Activated CD8-positive, alpha-beta memory T cell treated with anti-CD3 and anti-CD28 coated beads, Interleukin-2, amount 10 ng/mL, durations not matched to agents 7 days and 5 days (primary cell): ENCODE measurements around the gene MTCL3. TPM values are rescaled to one million over a fixed set of nuclear protein-coding genes. Genes with fewer than 3 reads are reported as not detected.
"Not testable (repeated sequence)": the region's sequence is repeated elsewhere in the genome, so short reads cannot be mapped to it uniquely, and the experiment has no call there.

Experiments
- ATAC-seq: fragments of 150-1000 bp; cut with Tn5 transposase; one replicate; pipeline ENCODE4 v1.10.0; 2021; ENCODE audit warnings: moderate library complexity
- CTCF ChIA-PET: fragments of 350-600 bp; sonication (Branson Sonifier 250); formaldehyde crosslinking; loops from one replicate; lab custom pipeline; 2021; ENCODE audit warnings: antibody characterized with exemption; lab: Charles Lee
- DNase-seq: peaks from one replicate; pipeline ENCODE4 v3.0.0-alpha.2; 2020
- H3K27ac Mint-ChIP-seq: one replicate; pipeline ENCODE4 v1.8.0; 2021; ENCODE audit warnings: mild to moderate bottlenecking, mixed read lengths
- H3K27me3 Mint-ChIP-seq: one replicate; pipeline ENCODE4 v1.8.0; 2021; ENCODE audit warnings: mixed read lengths
- H3K36me3 Mint-ChIP-seq: one replicate; pipeline ENCODE4 v1.8.0; 2021; ENCODE audit warnings: mild to moderate bottlenecking, mixed read lengths
- H3K4me1 Mint-ChIP-seq: one replicate; pipeline ENCODE4 v1.8.0; 2021; ENCODE audit warnings: mixed read lengths
- H3K4me3 Mint-ChIP-seq: one replicate; pipeline ENCODE4 v1.8.0; 2021; ENCODE audit warnings: mild to moderate bottlenecking, moderate library complexity, mixed read lengths
- H3K9me3 Mint-ChIP-seq: one replicate; pipeline ENCODE4 v1.8.0; 2022; ENCODE audit warnings: low read depth, mixed read lengths
- total RNA-seq, 2 experiments: library from RNA; stranded (reverse); gene quantifications; one replicate each; pipeline ENCODE4 v1.2.3, GENCODE V29; 2021

Gene MTCL3

DNA sequence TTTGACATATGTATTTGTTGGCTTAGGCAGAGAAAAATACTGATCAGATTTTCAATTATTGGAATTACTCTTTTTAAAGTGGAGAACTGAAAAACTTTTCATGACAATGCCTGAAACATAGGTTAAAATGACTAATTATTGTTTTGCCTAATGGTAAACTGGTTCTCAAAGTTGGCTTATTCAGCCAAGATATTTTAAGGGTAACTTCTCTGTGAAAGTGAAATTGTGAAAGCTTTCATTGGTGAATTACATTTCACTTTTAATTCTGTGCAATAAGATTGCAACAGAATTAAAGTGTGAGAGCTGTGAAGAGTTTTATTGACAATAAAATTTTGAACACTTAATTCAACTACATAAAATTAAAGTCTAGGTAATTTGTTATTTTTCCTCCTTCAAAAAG is 84.5 kb downstream of the MTCL3 start:
- H3K4me1 Mint-ChIP-seq = no peaks in the 10 kb centered on the region
- H3K4me3 Mint-ChIP-seq = no peak overlapping the region
- ATAC-seq = no peak
- no peaks in the 10 kb centered on the region for H3K36me3 Mint-ChIP-seq
- DNase-seq = no peak
- H3K27ac Mint-ChIP-seq = no peak overlapping the region
- CTCF ChIA-PET = interaction anchor here (2.1 kb wide), 1 partner anchor 14 kb away, joined by 9 read pairs; no protein-coding TSS in a partner anchor
- H3K9me3 Mint-ChIP-seq = no peaks in the 10 kb centered on the region
- H3K27me3 Mint-ChIP-seq = peaks cover 24% of the 10 kb centered on the region

- not testable (repeated sequence) for ATAC-seq, H3K4me3 Mint-ChIP-seq, H3K27ac Mint-ChIP-seq, H3K4me1 Mint-ChIP-seq, H3K36me3 Mint-ChIP-seq, H3K9me3 Mint-ChIP-seq, DNase-seq
- CTCF ChIA-PET = interaction anchor here (0.9 kb wide), 1 partner anchor 87 kb away, joined by 3 read pairs; no protein-coding TSS in a partner anchor
- H3K27me3 Mint-ChIP-seq = peaks cover 14% of the 10 kb centered on the region
Observed at GRCh38 chr6:127428562-127428961, 90.6 kb downstream of the MTCL3 start.

DNA sequence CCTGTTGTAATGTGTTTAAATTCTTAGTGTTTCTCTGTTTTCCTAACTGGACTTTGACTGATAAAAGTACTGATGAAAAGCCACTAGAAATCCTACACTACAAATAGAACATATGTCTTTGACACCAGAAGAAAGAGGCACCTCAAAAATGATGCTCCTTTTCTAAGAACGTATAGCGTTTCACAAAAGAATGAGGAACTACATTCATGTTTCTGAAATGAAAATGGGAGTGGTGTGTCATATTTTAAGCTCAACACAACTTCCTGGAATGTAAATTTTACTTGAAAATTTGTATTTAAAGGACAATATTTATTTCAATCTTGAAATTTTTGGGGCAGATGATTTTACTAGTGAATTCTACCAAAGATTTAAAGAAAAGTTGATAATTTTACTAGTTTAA is 95.2 kb downstream of the MTCL3 start:
- Mint-ChIP-seq H3K36me3 (peaks cover 2% of the 10 kb centered on the region), H3K27ac (no peak overlapping the region), H3K4me3 (no peak overlapping the region), H3K9me3 (peaks cover 4% of the 10 kb centered on the region), H3K27me3 (no peaks in the 10 kb centered on the region), H3K4me1 (peaks cover 13% of the 10 kb centered on the region)
- DNase-seq (no peak), ATAC-seq (no peak)
- CTCF ChIA-PET = interaction anchor here (0.7 kb wide), 1 partner anchor 1160 kb away, joined by 3 read pairs; no protein-coding TSS in a partner anchor

Other genes with a start within 250 kb of the MTCL3 start
- gene ECHDC1, start 175.7 kb downstream of the MTCL3 start, total RNA-seq = 10 to 100 TPM; 39.5 to 46.1 TPM
- 10 to 100 TPM in 1 of 2 experiments, 1 to 10 TPM in 1; 9.9 to 25.6 TPM for gene KIAA0408, start 59.9 kb downstream of the MTCL3 start, total RNA-seq
- not detected for gene C6orf58, start 57.8 kb upstream of the MTCL3 start, total RNA-seq